Liver (tissue), 10 donors: ENCODE results near the gene GPR132. TPM values are rescaled to one million over a fixed set of nuclear protein-coding genes. Genes with fewer than 3 reads are reported as not detected.

Source experiments
- DNase-seq: peaks from one replicate; pipeline ENCODE4 v3.0.0-alpha.2; 2017; ENCODE audit warnings: low spot score
- H3K27ac ChIP-seq, 2 donors: one replicate each; pipeline ENCODE4 v1.7.0; 2013; ENCODE audit warnings: inconsistent platforms in 2 of 2, low read length in 2 of 2, control low read depth in 1 of 2, low read depth in 1 of 2, mild to moderate bottlenecking in 1 of 2
- H3K27me3 ChIP-seq, 4 donors: one replicate each; pipeline versions ENCODE4 v1.6.1 to v1.7.0; 2013; ENCODE audit warnings: low read length in 3 of 4, inconsistent platforms in 1 of 4, mild to moderate bottlenecking in 1 of 4, moderate library complexity in 1 of 4; ENCODE audit not compliant: control insufficient read depth in 4 of 4, insufficient read depth in 4 of 4
- H3K36me3 ChIP-seq, 4 donors: one replicate each; pipeline versions ENCODE4 v1.6.1 to v1.7.0; 2013; ENCODE audit warnings: low read length in 3 of 4, mild to moderate bottlenecking in 3 of 4, low read depth in 1 of 4, moderate library complexity in 1 of 4; ENCODE audit not compliant: control insufficient read depth in 4 of 4, insufficient read depth in 3 of 4
- H3K4me1 ChIP-seq, 4 donors: one replicate each; pipeline versions ENCODE4 v1.6.1 to v1.7.0; 2013; ENCODE audit warnings: low read length in 3 of 4, mild to moderate bottlenecking in 3 of 4, moderate library complexity in 1 of 4; ENCODE audit not compliant: control insufficient read depth in 4 of 4, insufficient read depth in 4 of 4
- H3K4me3 ChIP-seq, 3 donors: one replicate each; pipeline versions ENCODE4 v1.6.1 to v1.7.0; 2013; ENCODE audit warnings: low read length in 3 of 3, control low read depth in 1 of 3, low read depth in 1 of 3, mild to moderate bottlenecking in 1 of 3
- H3K9ac ChIP-seq, 2 donors: one replicate each; pipeline ENCODE4 v1.7.0; 2013; ENCODE audit warnings: low read length in 2 of 2, mild to moderate bottlenecking in 2 of 2, moderate library complexity in 2 of 2, control low read depth in 1 of 2, low read depth in 1 of 2
- H3K9me3 ChIP-seq, 4 donors: one replicate each; pipeline versions ENCODE4 v1.6.1 to v1.7.0; 2013; ENCODE audit warnings: low read length in 3 of 4; ENCODE audit not compliant: control insufficient read depth in 4 of 4
- EGR1 ChIP-seq, 2 donors: IDR thresholded peaks; 2 replicates each; pipeline ENCODE4 v1.6.1; 2016 to 2018; ENCODE audit warnings: antibody characterized with exemption in 2 of 2, low read depth in 2 of 2
- FOXA1 ChIP-seq: IDR thresholded peaks from 2 replicates; pipeline ENCODE4 v1.6.1; 2016; ENCODE audit warnings: antibody characterized with exemption
- FOXA2 ChIP-seq: IDR thresholded peaks from 2 replicates; pipeline ENCODE4 v1.6.1; 2016; ENCODE audit warnings: antibody characterized with exemption
- HNF4G ChIP-seq: IDR thresholded peaks from 2 replicates; pipeline ENCODE4 v1.6.1; 2016; ENCODE audit warnings: antibody characterized with exemption
- JUND ChIP-seq, 2 donors: IDR thresholded peaks; 2 replicates each; pipeline ENCODE4 v1.6.1; 2016; ENCODE audit warnings: antibody characterized with exemption in 2 of 2
- RXRA ChIP-seq, 2 donors: IDR thresholded peaks; 2 replicates each; pipeline ENCODE4 v1.6.1; 2017 to 2018; ENCODE audit warnings: antibody characterized with exemption in 2 of 2, mild to moderate bottlenecking in 1 of 2
- TAF1 ChIP-seq: conservative IDR thresholded peaks from 2 replicates; pipeline ENCODE4 v1.6.1; 2016; ENCODE audit warnings: antibody characterized with exemption, mild to moderate bottlenecking
- YY1 ChIP-seq: IDR thresholded peaks from 2 replicates; pipeline ENCODE4 v1.6.1; 2016; ENCODE audit warnings: antibody characterized with exemption, mild to moderate bottlenecking
- WGBS: extraction: QIAGEN DNeasy Blood & Tissue Kit; methylation state at CpG from one replicate; pipeline ENCODE4 v1.1.7; 2013; 5-methylcytosine and 5-hydroxymethylcytosine counted together
- polyA plus RNA-seq, 2 donors: library from polyadenylated mRNA; stranded (reverse) in 1 of 2; unstranded in 1 of 2; fragments of 200-250 nt in 1 of 2; fragments of >200 nt in 1 of 2; fragmentation: Nextera tagmentation in 1 of 2; extraction: Ambion mirVana in 1 of 2; gene quantifications; one replicate each; pipeline versions ENCODE4 v1.2.1 to v1.2.3, GENCODE V29; 2013 to 2015
- small RNA-seq: library from RNA; depleted of rRNA; stranded (forward); fragments of <200 nt; gene quantifications from one replicate; pipeline ENCODE3, GENCODE V24; 2014
- total RNA-seq, 2 donors: library from RNA; depleted of rRNA; stranded (reverse); fragments of >200 nt; gene quantifications; one replicate each; pipeline ENCODE4 v1.2.3, GENCODE V29; 2014
- TF ChIP-seq, protein P1 (sequence below): IDR thresholded peaks from 2 replicates; pipeline ENCODE4 v1.6.1; 2016; ENCODE audit warnings: antibody characterized with exemption
- TF ChIP-seq, protein P2 (sequence below): fragments of 150-350 bp; IDR thresholded peaks from 2 replicates; pipeline ENCODE4 v1.5.1; 2017; ENCODE audit warnings: improper control_type of control experiment, low read depth, low read length; ENCODE audit not compliant: missing input control
- TF ChIP-seq, protein P3 (sequence below): IDR thresholded peaks from 2 replicates; pipeline ENCODE4 v1.6.1; 2016; ENCODE audit warnings: antibody characterized with exemption, mild to moderate bottlenecking
- TF ChIP-seq, protein P4 (sequence below): IDR thresholded peaks from 2 replicates; pipeline ENCODE4 v1.6.1; 2016; ENCODE audit warnings: antibody characterized with exemption
- TF ChIP-seq, protein P5 (sequence below): IDR thresholded peaks from 2 replicates; pipeline ENCODE4 v1.6.1; 2016; ENCODE audit warnings: antibody characterized with exemption
- donor health status: healthy.
- donor health status: healthy.
- donor health status: healthy.
- donor health status: healthy.
- donor health status: healthy.

The GPR132 gene
- total and polyA plus RNA-seq, 4 donors, result 0.32 to 1.2 (median 0.75) TPM

DNA sequence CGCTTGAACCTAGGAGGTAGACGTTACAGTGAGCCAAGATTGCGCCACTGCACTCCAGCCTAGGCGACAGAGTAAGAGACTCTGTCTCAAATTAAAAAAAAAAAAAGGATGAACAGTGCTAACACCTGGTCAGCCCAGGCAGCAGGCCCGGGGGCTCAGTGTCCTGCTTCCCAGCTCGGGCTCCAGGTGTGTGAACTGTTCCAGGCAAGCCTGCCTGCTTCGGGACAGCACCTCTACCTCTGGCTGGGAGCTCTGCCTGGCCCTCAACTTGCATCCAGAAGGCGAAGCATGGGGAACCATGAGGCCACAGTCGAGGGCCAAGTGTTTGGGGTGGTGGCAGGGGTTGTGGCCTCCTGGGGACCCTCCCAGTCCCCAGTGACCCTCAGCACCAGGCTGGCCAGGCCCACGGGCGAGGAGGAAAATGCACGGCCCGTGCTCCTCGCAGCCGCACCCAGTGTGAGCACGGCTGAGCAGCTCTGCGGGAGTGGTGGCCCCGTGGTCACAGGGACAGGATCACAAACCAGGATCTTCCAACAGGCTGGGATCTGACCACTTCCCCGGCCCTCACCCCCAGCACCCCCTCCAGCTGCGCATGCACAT, 59.8 kb downstream of the GPR132 start:
- TF ChIP-seq YY1 (no peak), TAF1 (no peak), EGR1 (IDR thresholded peaks at IDR 0.05; ENCODE audit: low read depth in 2 of 2) (no peak), JUND (IDR thresholded peaks at IDR 0.05) (no peak), FOXA2 (no peak), RXRA (IDR thresholded peaks at IDR 0.05) (no peak), FOXA1 (no peak), HNF4G (no peak)
- TF ChIP-seq, protein P1, sequence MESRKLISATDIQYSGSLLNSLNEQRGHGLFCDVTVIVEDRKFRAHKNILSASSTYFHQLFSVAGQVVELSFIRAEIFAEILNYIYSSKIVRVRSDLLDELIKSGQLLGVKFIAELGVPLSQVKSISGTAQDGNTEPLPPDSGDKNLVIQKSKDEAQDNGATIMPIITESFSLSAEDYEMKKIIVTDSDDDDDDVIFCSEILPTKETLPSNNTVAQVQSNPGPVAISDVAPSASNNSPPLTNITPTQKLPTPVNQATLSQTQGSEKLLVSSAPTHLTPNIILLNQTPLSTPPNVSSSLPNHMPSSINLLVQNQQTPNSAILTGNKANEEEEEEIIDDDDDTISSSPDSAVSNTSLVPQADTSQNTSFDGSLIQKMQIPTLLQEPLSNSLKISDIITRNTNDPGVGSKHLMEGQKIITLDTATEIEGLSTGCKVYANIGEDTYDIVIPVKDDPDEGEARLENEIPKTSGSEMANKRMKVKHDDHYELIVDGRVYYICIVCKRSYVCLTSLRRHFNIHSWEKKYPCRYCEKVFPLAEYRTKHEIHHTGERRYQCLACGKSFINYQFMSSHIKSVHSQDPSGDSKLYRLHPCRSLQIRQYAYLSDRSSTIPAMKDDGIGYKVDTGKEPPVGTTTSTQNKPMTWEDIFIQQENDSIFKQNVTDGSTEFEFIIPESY, result no peak
- TF ChIP-seq, protein P2, sequence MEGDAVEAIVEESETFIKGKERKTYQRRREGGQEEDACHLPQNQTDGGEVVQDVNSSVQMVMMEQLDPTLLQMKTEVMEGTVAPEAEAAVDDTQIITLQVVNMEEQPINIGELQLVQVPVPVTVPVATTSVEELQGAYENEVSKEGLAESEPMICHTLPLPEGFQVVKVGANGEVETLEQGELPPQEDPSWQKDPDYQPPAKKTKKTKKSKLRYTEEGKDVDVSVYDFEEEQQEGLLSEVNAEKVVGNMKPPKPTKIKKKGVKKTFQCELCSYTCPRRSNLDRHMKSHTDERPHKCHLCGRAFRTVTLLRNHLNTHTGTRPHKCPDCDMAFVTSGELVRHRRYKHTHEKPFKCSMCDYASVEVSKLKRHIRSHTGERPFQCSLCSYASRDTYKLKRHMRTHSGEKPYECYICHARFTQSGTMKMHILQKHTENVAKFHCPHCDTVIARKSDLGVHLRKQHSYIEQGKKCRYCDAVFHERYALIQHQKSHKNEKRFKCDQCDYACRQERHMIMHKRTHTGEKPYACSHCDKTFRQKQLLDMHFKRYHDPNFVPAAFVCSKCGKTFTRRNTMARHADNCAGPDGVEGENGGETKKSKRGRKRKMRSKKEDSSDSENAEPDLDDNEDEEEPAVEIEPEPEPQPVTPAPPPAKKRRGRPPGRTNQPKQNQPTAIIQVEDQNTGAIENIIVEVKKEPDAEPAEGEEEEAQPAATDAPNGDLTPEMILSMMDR, result no peak
- TF ChIP-seq, protein P3, sequence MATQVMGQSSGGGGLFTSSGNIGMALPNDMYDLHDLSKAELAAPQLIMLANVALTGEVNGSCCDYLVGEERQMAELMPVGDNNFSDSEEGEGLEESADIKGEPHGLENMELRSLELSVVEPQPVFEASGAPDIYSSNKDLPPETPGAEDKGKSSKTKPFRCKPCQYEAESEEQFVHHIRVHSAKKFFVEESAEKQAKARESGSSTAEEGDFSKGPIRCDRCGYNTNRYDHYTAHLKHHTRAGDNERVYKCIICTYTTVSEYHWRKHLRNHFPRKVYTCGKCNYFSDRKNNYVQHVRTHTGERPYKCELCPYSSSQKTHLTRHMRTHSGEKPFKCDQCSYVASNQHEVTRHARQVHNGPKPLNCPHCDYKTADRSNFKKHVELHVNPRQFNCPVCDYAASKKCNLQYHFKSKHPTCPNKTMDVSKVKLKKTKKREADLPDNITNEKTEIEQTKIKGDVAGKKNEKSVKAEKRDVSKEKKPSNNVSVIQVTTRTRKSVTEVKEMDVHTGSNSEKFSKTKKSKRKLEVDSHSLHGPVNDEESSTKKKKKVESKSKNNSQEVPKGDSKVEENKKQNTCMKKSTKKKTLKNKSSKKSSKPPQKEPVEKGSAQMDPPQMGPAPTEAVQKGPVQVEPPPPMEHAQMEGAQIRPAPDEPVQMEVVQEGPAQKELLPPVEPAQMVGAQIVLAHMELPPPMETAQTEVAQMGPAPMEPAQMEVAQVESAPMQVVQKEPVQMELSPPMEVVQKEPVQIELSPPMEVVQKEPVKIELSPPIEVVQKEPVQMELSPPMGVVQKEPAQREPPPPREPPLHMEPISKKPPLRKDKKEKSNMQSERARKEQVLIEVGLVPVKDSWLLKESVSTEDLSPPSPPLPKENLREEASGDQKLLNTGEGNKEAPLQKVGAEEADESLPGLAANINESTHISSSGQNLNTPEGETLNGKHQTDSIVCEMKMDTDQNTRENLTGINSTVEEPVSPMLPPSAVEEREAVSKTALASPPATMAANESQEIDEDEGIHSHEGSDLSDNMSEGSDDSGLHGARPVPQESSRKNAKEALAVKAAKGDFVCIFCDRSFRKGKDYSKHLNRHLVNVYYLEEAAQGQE, result no peak
- TF ChIP-seq, protein P4, sequence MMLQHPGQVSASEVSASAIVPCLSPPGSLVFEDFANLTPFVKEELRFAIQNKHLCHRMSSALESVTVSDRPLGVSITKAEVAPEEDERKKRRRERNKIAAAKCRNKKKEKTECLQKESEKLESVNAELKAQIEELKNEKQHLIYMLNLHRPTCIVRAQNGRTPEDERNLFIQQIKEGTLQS, result no peak
- TF ChIP-seq, protein P5, sequence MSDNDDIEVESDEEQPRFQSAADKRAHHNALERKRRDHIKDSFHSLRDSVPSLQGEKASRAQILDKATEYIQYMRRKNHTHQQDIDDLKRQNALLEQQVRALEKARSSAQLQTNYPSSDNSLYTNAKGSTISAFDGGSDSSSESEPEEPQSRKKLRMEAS, result no peak
- peaks cover 0 to 3% (median 0%) of the 10 kb centered on the region in 4 donors for H3K4me1 ChIP-seq
- no peaks in the 10 kb centered on the region for H3K9me3 ChIP-seq

More for the DNA sequence above, 59.8 kb downstream of the GPR132 start:
- Histone ChIP-seq H3K9ac (no peak overlapping the region), H3K36me3 (peaks cover 0 to 9% (median under 1%) of the 10 kb centered on the region in 4 donors), H3K27ac (no peak overlapping the region), H3K27me3 (no peaks in the 10 kb centered on the region), H3K4me3 (no peak overlapping the region)
- DNase-seq, result no peak
- WGBS, result 89% methylated on average over 20 of the region's 20 CpGs

Small RNAs within 50 kb of the gene (small RNA-seq; reads per million reads assigned to genes)
- not detected for gene AL512356.2

Other genes with a start within 250 kb of the GPR132 start
- gene CEP170B, start 200.2 kb downstream of the GPR132 start, total RNA-seq, result 10 to 100 TPM in 1 of 2 donors, 1 to 10 TPM in 1; 3.4 to 10.9 TPM
- gene CEP170B, start 200.2 kb downstream of the GPR132 start, polyA plus RNA-seq, result 10 to 100 TPM in 1 of 2 donors, 1 to 10 TPM in 1; 1.5 to 10.1 TPM
- gene PLD4, start 140.6 kb downstream of the GPR132 start, total RNA-seq, result 10 to 100 TPM in 1 of 2 donors, under 1 TPM in 1; under 0.01 to 14.5 TPM
- under 1 TPM; 0.31 to 0.39 TPM for gene PLD4, start 140.6 kb downstream of the GPR132 start, polyA plus RNA-seq
- 1 to 10 TPM in 1 of 2 donors, under 1 TPM in 1; 0.05 to 2.6 TPM for gene AHNAK2, start 87.1 kb downstream of the GPR132 start, total RNA-seq
- 1 to 10 TPM in 1 of 2 donors, under 1 TPM in 1; 0.40 to 1.9 TPM for gene AHNAK2, start 87.1 kb downstream of the GPR132 start, polyA plus RNA-seq
- 1 to 10 TPM in 1 of 2 donors, under 1 TPM in 1; 0.98 to 3.5 TPM for gene CLBA1, start 79.6 kb downstream of the GPR132 start, total RNA-seq
- 1 to 10 TPM; 1.0 to 3.9 TPM for gene CLBA1, start 79.6 kb downstream of the GPR132 start, polyA plus RNA-seq
- gene CDCA4, start 44.3 kb downstream of the GPR132 start, total RNA-seq, result 10 to 100 TPM in 1 of 2 donors, 1 to 10 TPM in 1; 2.9 to 34.5 TPM
- gene CDCA4, start 44.3 kb downstream of the GPR132 start, polyA plus RNA-seq, result 1 to 10 TPM; 1.2 to 2.5 TPM
- gene JAG2, start 103.3 kb upstream of the GPR132 start, total RNA-seq, result 1 to 10 TPM in 1 of 2 donors, under 1 TPM in 1; 0.33 to 1.0 TPM
- under 1 TPM; 0.24 to 0.75 TPM for gene JAG2, start 103.3 kb upstream of the GPR132 start, polyA plus RNA-seq
- gene NUDT14, start 115.9 kb upstream of the GPR132 start, total RNA-seq, result 1 to 10 TPM; 3.8 to 4.8 TPM
- 10 to 100 TPM; 11.1 to 24.2 TPM for gene NUDT14, start 115.9 kb upstream of the GPR132 start, polyA plus RNA-seq
- gene BTBD6, start 183.1 kb upstream of the GPR132 start, total RNA-seq, result 10 to 100 TPM; 15.9 to 17.5 TPM
- gene BTBD6, start 183.1 kb upstream of the GPR132 start, polyA plus RNA-seq, result 10 to 100 TPM in 1 of 2 donors, 1 to 10 TPM in 1; 5.8 to 18.1 TPM
- gene BRF1, start 235.6 kb upstream of the GPR132 start, total RNA-seq, result 10 to 100 TPM; 13.0 to 24.1 TPM
- 1 to 10 TPM; 4.6 to 8.3 TPM for gene BRF1, start 235.6 kb upstream of the GPR132 start, polyA plus RNA-seq
- 10 to 100 TPM; 10.2 to 21.9 TPM for gene PACS2, start 249.3 kb upstream of the GPR132 start, total RNA-seq
- gene PACS2, start 249.3 kb upstream of the GPR132 start, polyA plus RNA-seq, result 1 to 10 TPM; 5.1 to 9.5 TPM